ENCODE measurements around the gene R3HDML. TPM values are rescaled to one million over a fixed set of nuclear protein-coding genes. Genes with fewer than 3 reads are reported as not detected.

R3HDML gene
- total and polyA plus RNA-seq, 4 donors = not detected

GRCh38 chr20:44392088-44392775, 55.4 kb downstream of the R3HDML start:
- intact Hi-C loops (cut with DNase I) = no loop called here
- ATAC-seq (ENCODE audit: low FRiP score) = no peak

GRCh38 chr20:44392776-44393607, 56.1 kb downstream of the R3HDML start:
- intact Hi-C loops (cut with DNase I) = no loop called here
- no peaks in the 10 kb centered on the region for H3K4me1 ChIP-seq (ENCODE audit: control insufficient read depth in 1 of 2, insufficient read depth in 2 of 2, low read length in 2 of 2)
- 68 to 73% methylated on average over 5 of the region's 5 CpGs for WGBS, 2 donors

More at GRCh38 chr20:44392088-44392775, 55.4 kb downstream of the R3HDML start:
- H3K4me3 ChIP-seq (ENCODE audit: low read length in 2 of 2) = no peak overlapping the region
- no peaks in the 10 kb centered on the region for H3K36me3 ChIP-seq (ENCODE audit: control insufficient read depth in 1 of 2, insufficient read depth in 2 of 2, low read length in 1 of 2)
- H3K27me3 ChIP-seq (ENCODE audit: control insufficient read depth in 1 of 2, insufficient read depth in 2 of 2, low read length in 1 of 2) = no peaks in the 10 kb centered on the region
- no peaks in the 10 kb centered on the region for H3K9me3 ChIP-seq (ENCODE audit: control insufficient read depth, low read length)
- H3K4me1 ChIP-seq (ENCODE audit: control insufficient read depth in 1 of 2, insufficient read depth in 2 of 2, low read length in 2 of 2) = no peaks in the 10 kb centered on the region
- DNase-seq = no peak
- WGBS, 2 donors = 93 to 94% methylated on average over 8 of the region's 8 CpGs
- H3K27ac ChIP-seq (ENCODE audit: low read depth in 1 of 2, low read length in 2 of 2) = no peak overlapping the region

GRCh38 chr20:44393608-44394451, 57.0 kb downstream of the R3HDML start:
- ATAC-seq (ENCODE audit: low FRiP score) (no peak), DNase-seq (no peak)
- no peak overlapping the region for H3K4me3 ChIP-seq (ENCODE audit: low read length in 2 of 2)
- no peaks in the 10 kb centered on the region for H3K4me1 ChIP-seq (ENCODE audit: control insufficient read depth in 1 of 2, insufficient read depth in 2 of 2, low read length in 2 of 2)
- H3K27ac ChIP-seq (ENCODE audit: low read depth in 1 of 2, low read length in 2 of 2) = no peak overlapping the region
- no peaks in the 10 kb centered on the region for H3K27me3 ChIP-seq (ENCODE audit: control insufficient read depth in 1 of 2, insufficient read depth in 2 of 2, low read length in 1 of 2)
- H3K36me3 ChIP-seq (ENCODE audit: control insufficient read depth in 1 of 2, insufficient read depth in 2 of 2, low read length in 1 of 2) = no peaks in the 10 kb centered on the region
- intact Hi-C loops (cut with DNase I) = no loop called here
- WGBS, 2 donors = 71 to 74% methylated on average over 9 of the region's 9 CpGs
- no peaks in the 10 kb centered on the region for H3K9me3 ChIP-seq (ENCODE audit: control insufficient read depth, low read length)

More at GRCh38 chr20:44392776-44393607, 56.1 kb downstream of the R3HDML start:
- Histone ChIP-seq H3K36me3 (ENCODE audit: control insufficient read depth in 1 of 2, insufficient read depth in 2 of 2, low read length in 1 of 2) (no peaks in the 10 kb centered on the region), H3K27me3 (ENCODE audit: control insufficient read depth in 1 of 2, insufficient read depth in 2 of 2, low read length in 1 of 2) (no peaks in the 10 kb centered on the region), H3K4me3 (ENCODE audit: low read length in 2 of 2) (no peak overlapping the region), H3K9me3 (ENCODE audit: control insufficient read depth, low read length) (no peaks in the 10 kb centered on the region), H3K27ac (ENCODE audit: low read depth in 1 of 2, low read length in 2 of 2) (no peak overlapping the region)
- no peak for DNase-seq
- ATAC-seq (ENCODE audit: low FRiP score) = no peak

- H3K27ac ChIP-seq (ENCODE audit: low read depth in 1 of 2, low read length in 2 of 2) = no peak overlapping the region
- no peak overlapping the region for H3K4me3 ChIP-seq (ENCODE audit: low read length in 2 of 2)
- intact Hi-C loops (cut with DNase I) = no loop called here
- DNase-seq (no peak), ATAC-seq (ENCODE audit: low FRiP score) (no peak)
- H3K4me1 ChIP-seq (ENCODE audit: control insufficient read depth in 1 of 2, insufficient read depth in 2 of 2, low read length in 2 of 2) = no peaks in the 10 kb centered on the region
- no peaks in the 10 kb centered on the region for H3K9me3 ChIP-seq (ENCODE audit: control insufficient read depth, low read length)
- WGBS, 2 donors = 88 to 94% methylated on average over 2 of the region's 2 CpGs
- H3K36me3 ChIP-seq (ENCODE audit: control insufficient read depth in 1 of 2, insufficient read depth in 2 of 2, low read length in 1 of 2) = no peaks in the 10 kb centered on the region
- no peaks in the 10 kb centered on the region for H3K27me3 ChIP-seq (ENCODE audit: control insufficient read depth in 1 of 2, insufficient read depth in 2 of 2, low read length in 1 of 2)
These were observed 57.5 kb downstream of the R3HDML start for GRCh38 chr20:44394452-44394701.

- intact Hi-C loops (cut with DNase I) = no loop called here
- Histone ChIP-seq H3K36me3 (ENCODE audit: control insufficient read depth in 1 of 2, insufficient read depth in 2 of 2, low read length in 1 of 2) (no peaks in the 10 kb centered on the region), H3K27me3 (ENCODE audit: control insufficient read depth in 1 of 2, insufficient read depth in 2 of 2, low read length in 1 of 2) (no peaks in the 10 kb centered on the region), H3K4me3 (ENCODE audit: low read length in 2 of 2) (no peak overlapping the region), H3K27ac (ENCODE audit: low read depth in 1 of 2, low read length in 2 of 2) (no peak overlapping the region), H3K4me1 (ENCODE audit: control insufficient read depth in 1 of 2, insufficient read depth in 2 of 2, low read length in 2 of 2) (no peaks in the 10 kb centered on the region), H3K9me3 (ENCODE audit: control insufficient read depth, low read length) (no peaks in the 10 kb centered on the region)
- 81 to 84% methylated on average over 15 of the region's 15 CpGs for WGBS, 2 donors
- ATAC-seq (ENCODE audit: low FRiP score) (no peak), DNase-seq (no peak)
These were observed 58.0 kb downstream of the R3HDML start for GRCh38 chr20:44394702-44395460.

GRCh38 chr20:44395461-44396340, 58.9 kb downstream of the R3HDML start:
- DNase-seq (no peak), ATAC-seq (ENCODE audit: low FRiP score) (no peak)
- WGBS, 2 donors = 72 to 76% methylated on average over 11 of the region's 11 CpGs
- Histone ChIP-seq H3K9me3 (ENCODE audit: control insufficient read depth, low read length) (no peaks in the 10 kb centered on the region), H3K27me3 (ENCODE audit: control insufficient read depth in 1 of 2, insufficient read depth in 2 of 2, low read length in 1 of 2) (no peaks in the 10 kb centered on the region), H3K27ac (ENCODE audit: low read depth in 1 of 2, low read length in 2 of 2) (no peak overlapping the region), H3K36me3 (ENCODE audit: control insufficient read depth in 1 of 2, insufficient read depth in 2 of 2, low read length in 1 of 2) (no peaks in the 10 kb centered on the region), H3K4me3 (ENCODE audit: low read length in 2 of 2) (no peak overlapping the region), H3K4me1 (ENCODE audit: control insufficient read depth in 1 of 2, insufficient read depth in 2 of 2, low read length in 2 of 2) (no peaks in the 10 kb centered on the region)
- intact Hi-C loops (cut with DNase I) = no loop called here

GRCh38 chr20:44396369-44397130, 59.7 kb downstream of the R3HDML start:
- intact Hi-C loops (cut with DNase I) = no loop called here
- Histone ChIP-seq H3K4me3 (ENCODE audit: low read length in 2 of 2) (no peak overlapping the region), H3K9me3 (ENCODE audit: control insufficient read depth, low read length) (no peaks in the 10 kb centered on the region), H3K4me1 (ENCODE audit: control insufficient read depth in 1 of 2, insufficient read depth in 2 of 2, low read length in 2 of 2) (no peaks in the 10 kb centered on the region), H3K36me3 (ENCODE audit: control insufficient read depth in 1 of 2, insufficient read depth in 2 of 2, low read length in 1 of 2) (no peaks in the 10 kb centered on the region), H3K27ac (ENCODE audit: low read depth in 1 of 2, low read length in 2 of 2) (no peak overlapping the region), H3K27me3 (ENCODE audit: control insufficient read depth in 1 of 2, insufficient read depth in 2 of 2, low read length in 1 of 2) (no peaks in the 10 kb centered on the region)
- 50% methylated on average over 8 of the region's 8 CpGs for WGBS, 2 donors
- ATAC-seq (ENCODE audit: low FRiP score) = no peak
- no peak for DNase-seq

All from aorta (tissue), 5 donors.